Measurements from ENCODE around the gene OSTN. TPM values are rescaled to one million over a fixed set of nuclear protein-coding genes. Genes with fewer than 3 reads are reported as not detected.
"Not testable (repeated sequence)": the region's sequence is repeated elsewhere in the genome, so short reads cannot be mapped to it uniquely, and the experiment has no call there.

Gene OSTN
- total RNA-seq, 1 experiment from 2014 or later: not detected

- no peak for DNase-seq (ENCODE audit: low read depth)
Measured at GRCh38 chr3:191263850-191264249, 64.8 kb downstream of the OSTN start.

- DNase-seq (ENCODE audit: low read depth): no peak
Measured at GRCh38 chr3:191268737-191269136, 69.7 kb downstream of the OSTN start.

DNA sequence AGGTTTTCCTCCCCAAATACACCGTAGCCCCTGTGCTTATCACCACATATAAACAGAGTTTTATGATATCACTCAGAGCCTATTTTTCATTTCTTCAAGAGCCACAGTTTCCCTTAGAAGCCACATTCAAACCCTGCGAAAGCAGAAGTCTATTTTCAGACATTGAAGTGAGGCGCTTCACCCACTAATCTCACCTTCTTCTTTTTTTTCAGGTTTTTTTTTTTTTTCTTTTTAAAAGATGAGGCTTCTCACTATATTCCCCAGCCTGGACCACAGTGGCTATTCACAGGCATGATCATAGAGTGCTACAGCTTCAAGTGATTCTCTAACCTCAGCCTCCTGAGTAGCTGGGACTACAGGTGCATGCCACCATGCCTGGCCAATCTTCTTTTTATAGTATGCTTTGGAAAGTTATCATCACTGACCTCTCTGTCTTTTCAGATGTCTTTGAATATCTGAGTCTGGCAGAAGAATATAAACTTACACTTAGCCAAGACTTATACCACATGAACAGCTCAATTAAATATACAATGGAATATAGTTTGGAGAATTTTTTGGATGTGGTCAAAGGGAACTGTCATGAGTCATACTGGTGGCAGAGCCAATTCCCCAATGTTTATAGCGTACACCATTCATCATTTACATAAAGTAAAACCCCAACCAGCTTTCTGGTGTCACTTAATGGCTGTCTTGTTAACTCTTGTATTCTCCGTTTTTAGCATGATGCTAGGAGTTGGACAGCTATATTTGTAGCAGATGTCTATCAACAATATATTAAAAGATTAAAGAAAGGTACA is 70.4 kb downstream of the OSTN start:
- peak; percentile 89 for DNase-seq (ENCODE audit: low read depth)

- not testable (repeated sequence) for DNase-seq (ENCODE audit: low read depth)
Measured at GRCh38 chr3:191275244-191275643, 76.2 kb downstream of the OSTN start.

GRCh38 chr3:191275751-191276150 is 76.7 kb downstream of the OSTN start:
- no peak for DNase-seq (ENCODE audit: low read depth)

DNA sequence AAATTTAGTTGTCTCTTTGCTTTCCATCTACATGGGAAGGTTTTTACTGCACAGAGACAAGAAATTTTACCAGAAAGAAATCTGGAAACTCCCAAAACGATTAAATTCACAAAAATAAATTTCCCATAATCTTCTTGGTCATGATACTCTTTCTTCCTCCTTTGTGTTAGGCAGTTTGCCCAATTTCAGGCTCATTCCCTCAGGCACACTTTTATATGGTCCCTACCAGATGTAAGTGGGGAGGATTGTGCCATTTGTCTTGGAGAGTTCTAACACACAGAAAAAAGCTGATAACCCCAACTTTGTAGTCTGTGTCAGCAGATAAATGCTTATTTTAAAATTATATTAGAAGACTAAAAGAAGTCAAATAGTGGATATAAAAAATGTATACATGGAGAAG is 81.1 kb downstream of the OSTN start:
- no peak for DNase-seq (ENCODE audit: low read depth)

DNA sequence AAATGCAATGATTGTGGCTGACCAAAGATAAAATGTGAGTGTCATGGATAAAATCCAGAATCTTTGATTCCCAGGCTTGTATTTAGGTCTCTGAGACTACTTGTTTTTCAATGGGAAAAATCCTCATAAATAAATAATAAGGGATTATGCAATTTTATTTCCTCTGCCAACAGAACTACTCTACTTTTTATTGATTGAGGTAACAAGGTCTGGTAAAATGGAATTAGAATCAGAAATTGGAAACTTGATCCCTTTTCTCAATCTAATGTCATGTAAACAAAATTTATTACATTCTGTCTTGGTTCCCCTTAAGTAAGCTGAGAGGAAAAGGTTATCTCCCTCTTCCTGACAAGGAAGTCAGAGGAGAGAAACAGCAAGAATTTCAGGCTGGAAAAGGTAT is 81.8 kb downstream of the OSTN start:
- no peak for DNase-seq (ENCODE audit: low read depth)

GRCh38 chr3:191282251-191283185 is 83.5 kb downstream of the OSTN start:
- peak; percentile 20 for DNase-seq (ENCODE audit: low read depth)

- no peak for DNase-seq (ENCODE audit: low read depth)
Measured at GRCh38 chr3:191283400-191283799, 84.4 kb downstream of the OSTN start.

- peak; percentile 45 for DNase-seq (ENCODE audit: low read depth)
Measured at GRCh38 chr3:191290311-191291025, 91.4 kb downstream of the OSTN start.

GRCh38 chr3:191292243-191293015 is 93.4 kb downstream of the OSTN start:
- no peak for DNase-seq (ENCODE audit: low read depth)

- no peak for DNase-seq (ENCODE audit: low read depth)
Measured at GRCh38 chr3:191294291-191294690, 95.2 kb downstream of the OSTN start.

- DNase-seq (ENCODE audit: low read depth): no peak
Measured at GRCh38 chr3:191296041-191296541, 97.0 kb downstream of the OSTN start.

DNA sequence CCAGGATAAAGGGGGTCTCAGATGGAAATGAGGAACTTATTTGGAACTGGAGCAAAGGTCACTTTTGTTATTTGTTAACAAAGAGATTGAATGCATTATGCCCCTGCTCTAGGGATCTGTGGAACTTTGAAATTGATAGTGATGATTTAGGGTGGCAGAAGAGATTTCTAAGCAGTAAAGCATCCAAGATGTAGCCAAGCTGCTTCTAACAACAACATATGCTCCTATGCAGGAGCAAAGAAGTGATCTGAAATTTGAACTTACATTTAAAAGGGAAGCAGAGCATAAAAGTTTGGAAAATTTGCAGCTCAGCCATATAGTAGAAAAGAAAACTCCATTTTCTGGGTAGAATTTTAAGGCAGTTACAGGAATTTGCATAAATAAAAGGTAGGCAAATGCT is 99.8 kb downstream of the OSTN start:
- DNase-seq (ENCODE audit: low read depth): no peak

GRCh38 chr3:191300422-191300821 is 101.4 kb downstream of the OSTN start:
- no peak for DNase-seq (ENCODE audit: low read depth)

- no peak for DNase-seq (ENCODE audit: low read depth)
Measured at GRCh38 chr3:191301017-191301416, 102.0 kb downstream of the OSTN start.

GRCh38 chr3:191301782-191302411 is 102.9 kb downstream of the OSTN start:
- DNase-seq (ENCODE audit: low read depth): no peak

- DNase-seq (ENCODE audit: low read depth): no peak
Measured at GRCh38 chr3:191302451-191302850, 103.4 kb downstream of the OSTN start.

- DNase-seq (ENCODE audit: low read depth): peak; percentile 56
Measured at GRCh38 chr3:191303596-191303995, 104.6 kb downstream of the OSTN start.

GRCh38 chr3:191306428-191306827 is 107.4 kb downstream of the OSTN start:
- peak; percentile 9 for DNase-seq (ENCODE audit: low read depth)

- no peak for DNase-seq (ENCODE audit: low read depth)
Measured at GRCh38 chr3:191307341-191307740, 108.3 kb downstream of the OSTN start.
